HUES6 (cell line): ENCODE results near the gene TMCC2.
"Not testable (repeated sequence)": the region's sequence is repeated elsewhere in the genome, so short reads cannot be mapped to it uniquely, and the experiment has no call there.

Experiments
- H3K27ac ChIP-seq: 2 replicates; pipeline ENCODE4 v1.7.0; 2013; ENCODE audit warnings: low read depth, mild to moderate bottlenecking, low read length, inconsistent platforms
- H3K27me3 ChIP-seq: 2 replicates; pipeline ENCODE4 v1.6.1; 2013; ENCODE audit warnings: low read length; ENCODE audit not compliant: control insufficient read depth, insufficient read depth
- H3K36me3 ChIP-seq: 2 replicates; pipeline ENCODE4 v1.6.1; 2013; ENCODE audit warnings: low read length; ENCODE audit not compliant: control insufficient read depth, insufficient read depth
- H3K4me1 ChIP-seq: 2 replicates; pipeline ENCODE4 v1.6.1; 2013; ENCODE audit warnings: low read length; ENCODE audit not compliant: control insufficient read depth, insufficient read depth
- H3K4me3 ChIP-seq: 2 replicates; pipeline ENCODE4 v1.5.1; 2013; ENCODE audit warnings: low read depth, low read length
- H3K9ac ChIP-seq: one replicate; pipeline ENCODE4 v1.6.1; 2013; ENCODE audit warnings: mild to moderate bottlenecking, low read length
- H3K9me3 ChIP-seq: 2 replicates; pipeline ENCODE4 v1.6.1; 2013; ENCODE audit warnings: low read depth, low read length; ENCODE audit not compliant: control insufficient read depth, insufficient read depth

Gene TMCC2

DNA sequence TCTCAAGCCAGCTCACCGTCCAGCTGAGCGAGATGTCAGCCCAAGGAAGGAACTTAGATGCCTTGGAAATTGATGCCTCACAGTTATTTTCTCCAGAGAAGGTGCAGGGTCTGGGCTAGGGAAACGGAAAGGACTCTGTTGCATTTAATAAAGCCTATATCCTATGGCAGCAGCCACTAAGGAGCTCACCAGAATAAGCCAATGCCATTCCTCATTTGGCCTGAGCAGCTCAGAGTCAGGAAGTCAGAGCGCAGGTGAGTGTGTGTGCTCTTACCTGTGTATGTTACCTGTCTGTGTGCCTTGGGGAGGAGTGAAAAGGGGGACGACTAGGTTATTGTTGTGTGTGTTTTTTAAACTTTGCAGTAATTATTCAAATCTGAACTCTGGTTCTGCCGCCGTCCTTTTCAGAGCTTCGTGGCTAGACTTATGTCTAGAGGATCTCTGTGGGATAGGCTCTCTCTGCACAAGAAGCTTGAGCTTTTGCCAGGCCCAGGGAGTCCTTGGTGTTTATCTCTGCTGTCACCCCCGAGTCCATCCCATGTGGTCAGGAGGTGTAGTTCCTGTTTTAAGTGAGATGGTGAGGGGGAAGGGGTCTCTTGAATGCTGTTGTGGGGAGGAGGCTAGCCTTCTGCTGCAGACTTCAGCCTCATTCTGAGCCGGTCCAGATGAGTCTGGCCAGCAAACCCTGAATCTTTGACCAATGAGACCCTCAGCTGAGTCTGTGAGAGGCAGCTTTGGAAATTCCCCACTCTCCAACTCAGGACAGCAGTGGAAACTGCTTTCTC is 2.4 kb downstream of the TMCC2 start:
- no peak overlapping the region for H3K27ac ChIP-seq
- peaks cover 22% of the 10 kb centered on the region for H3K4me1 ChIP-seq
- H3K9ac ChIP-seq: no peak overlapping the region
- 0 out of 2 replicates have a peak overlapping the region, but pooled peaks have one; percentile 12 for H3K4me3 ChIP-seq
- H3K9me3 ChIP-seq: no peaks in the 10 kb centered on the region
- peaks cover 10% of the 10 kb centered on the region; the same call in 1 of the 2 replicates for H3K27me3 ChIP-seq
- no peaks in the 10 kb centered on the region for H3K36me3 ChIP-seq

DNA sequence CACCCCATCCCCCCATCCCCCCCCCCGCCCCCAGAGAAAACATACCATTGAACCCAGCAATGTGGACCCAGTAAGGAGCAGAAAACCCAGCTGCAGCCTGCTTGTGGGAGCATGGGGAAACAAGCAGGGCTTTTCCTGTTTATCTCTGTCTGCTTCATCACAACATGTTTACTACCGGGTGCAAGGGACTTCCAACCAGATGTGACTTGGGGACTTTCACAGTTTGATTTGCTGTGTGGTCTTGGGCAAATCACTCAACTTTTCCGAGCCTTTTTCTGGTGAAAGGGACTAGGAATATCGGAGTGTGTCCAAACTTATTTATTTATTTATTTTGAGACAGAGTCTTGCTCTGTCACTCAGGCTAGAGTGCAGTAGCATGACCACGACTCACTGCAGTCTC is 3.2 kb downstream of the TMCC2 start:
- Histone ChIP-seq H3K9ac (no peak overlapping the region), H3K4me1 (peaks cover 20% of the 10 kb centered on the region), H3K9me3 (no peaks in the 10 kb centered on the region), H3K27me3 (peaks cover 10% of the 10 kb centered on the region; the same call in 1 of the 2 replicates), H3K36me3 (no peaks in the 10 kb centered on the region), H3K27ac (no peak overlapping the region), H3K4me3 (no peak overlapping the region)

DNA sequence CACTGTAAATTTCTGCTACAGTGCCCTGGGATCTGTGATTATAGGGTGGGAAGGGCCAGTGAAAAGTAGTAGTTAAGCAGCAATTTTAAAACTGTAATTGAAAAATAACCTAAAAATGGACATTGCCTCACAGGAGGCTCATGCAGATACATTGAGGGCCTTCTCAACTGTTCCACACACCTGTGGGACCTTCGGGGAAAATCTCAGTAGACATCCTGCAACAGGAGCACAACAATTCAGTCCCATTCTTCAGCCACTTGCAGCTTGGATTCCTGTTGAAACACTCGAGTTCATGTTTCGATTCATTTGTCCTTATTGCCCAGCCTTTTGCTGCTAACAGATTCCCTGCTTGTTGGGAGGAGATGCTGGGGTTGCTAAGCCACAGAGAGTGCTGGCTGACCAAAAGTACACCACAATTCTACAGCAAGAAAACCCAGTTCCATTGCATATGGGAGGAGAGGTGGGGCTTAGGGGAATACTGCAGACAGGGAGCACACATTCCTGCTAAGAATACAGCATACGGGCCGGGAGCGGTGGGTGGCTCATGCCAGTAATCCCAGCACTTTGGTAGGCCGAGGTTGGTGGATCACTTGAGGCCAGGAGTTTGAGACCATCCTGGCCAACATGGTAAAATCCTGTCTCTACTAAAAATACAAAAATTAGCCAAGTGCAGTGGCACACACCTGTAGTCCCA is 4.5 kb downstream of the TMCC2 start:
- H3K27me3 ChIP-seq: peaks cover 10% of the 10 kb centered on the region; the same call in 1 of the 2 replicates
- no peaks in the 10 kb centered on the region for H3K9me3 ChIP-seq
- no peaks in the 10 kb centered on the region for H3K36me3 ChIP-seq
- no peak overlapping the region for H3K27ac ChIP-seq
- H3K9ac ChIP-seq: no peak overlapping the region
- H3K4me3 ChIP-seq: no peak overlapping the region
- peaks cover 7% of the 10 kb centered on the region for H3K4me1 ChIP-seq

DNA sequence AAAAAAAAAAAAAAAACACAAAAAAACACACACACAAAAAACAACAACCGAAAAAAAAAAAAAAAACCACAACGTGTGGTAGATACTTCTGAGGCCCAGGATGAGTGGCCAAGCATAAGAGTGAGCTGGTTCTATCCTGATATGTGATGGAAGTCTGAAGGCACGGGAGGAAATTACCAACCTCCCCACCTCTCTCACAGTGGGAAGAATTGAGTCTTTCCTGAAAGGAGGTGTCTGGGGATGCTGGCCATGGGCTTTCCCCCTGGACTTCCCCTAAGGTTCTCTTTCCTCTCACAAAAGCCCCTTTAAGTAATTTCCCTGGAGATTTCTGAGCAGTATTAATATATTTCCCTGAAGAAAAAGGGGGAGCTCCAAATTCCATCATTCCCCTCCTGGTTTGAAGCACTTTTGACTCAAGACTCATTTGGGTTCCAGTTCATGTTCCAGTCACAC is 5.2 kb downstream of the TMCC2 start:
- no peak overlapping the region for H3K27ac ChIP-seq
- H3K36me3 ChIP-seq: no peaks in the 10 kb centered on the region
- H3K9me3 ChIP-seq: no peaks in the 10 kb centered on the region
- peaks cover 10% of the 10 kb centered on the region; the same call in 1 of the 2 replicates for H3K27me3 ChIP-seq
- H3K4me3 ChIP-seq: no peak overlapping the region
- peaks cover 6% of the 10 kb centered on the region for H3K4me1 ChIP-seq
- H3K9ac ChIP-seq: no peak overlapping the region

DNA sequence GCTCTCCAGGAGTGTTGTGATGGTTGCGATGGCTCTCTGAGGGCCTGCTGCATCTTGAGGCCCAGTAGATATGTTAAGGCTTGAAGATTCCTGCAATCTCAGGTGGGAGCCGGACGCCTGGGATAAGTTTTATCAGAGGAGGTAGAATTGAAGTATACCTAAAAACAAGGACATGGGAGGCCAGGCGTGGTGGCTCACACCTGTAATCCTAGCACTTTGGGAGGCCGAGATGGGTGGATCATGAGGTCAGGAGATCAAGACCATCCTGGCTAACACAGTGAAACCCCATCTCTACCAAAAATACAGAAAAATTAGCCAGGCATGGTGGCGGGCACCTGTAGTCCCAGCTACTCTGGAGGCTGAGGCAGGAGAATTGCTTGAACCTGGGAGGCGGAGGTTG is 6.2 kb downstream of the TMCC2 start:
- H3K27ac ChIP-seq, H3K4me3 ChIP-seq, H3K27me3 ChIP-seq, H3K36me3 ChIP-seq, H3K4me1 ChIP-seq, H3K9ac ChIP-seq, H3K9me3 ChIP-seq: not testable (repeated sequence)

DNA sequence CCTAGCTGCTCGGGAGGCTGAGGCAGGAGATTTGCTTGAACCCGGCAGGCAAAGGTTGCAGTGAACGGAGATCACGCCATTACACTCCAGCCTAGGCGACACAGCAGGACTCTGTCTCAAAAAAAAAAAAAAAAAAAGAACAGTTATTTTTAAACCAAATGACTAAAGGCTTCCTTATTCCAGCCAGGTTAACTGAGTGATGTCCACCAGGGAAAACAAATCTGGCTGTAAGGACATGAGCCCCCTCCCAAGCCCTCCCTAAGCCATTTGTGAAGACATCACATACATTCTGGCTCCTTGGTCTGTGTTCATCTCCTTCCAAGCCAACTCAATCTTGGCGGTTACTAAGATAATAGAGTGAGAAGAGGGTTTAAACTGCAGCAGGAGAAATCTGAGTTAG is 8.2 kb downstream of the TMCC2 start:
- H3K4me3 ChIP-seq: no peak overlapping the region
- no peaks in the 10 kb centered on the region for H3K4me1 ChIP-seq
- no peaks in the 10 kb centered on the region for H3K36me3 ChIP-seq
- H3K27me3 ChIP-seq: no peaks in the 10 kb centered on the region
- H3K9me3 ChIP-seq: no peaks in the 10 kb centered on the region
- H3K9ac ChIP-seq: no peak overlapping the region
- H3K27ac ChIP-seq: no peak overlapping the region

DNA sequence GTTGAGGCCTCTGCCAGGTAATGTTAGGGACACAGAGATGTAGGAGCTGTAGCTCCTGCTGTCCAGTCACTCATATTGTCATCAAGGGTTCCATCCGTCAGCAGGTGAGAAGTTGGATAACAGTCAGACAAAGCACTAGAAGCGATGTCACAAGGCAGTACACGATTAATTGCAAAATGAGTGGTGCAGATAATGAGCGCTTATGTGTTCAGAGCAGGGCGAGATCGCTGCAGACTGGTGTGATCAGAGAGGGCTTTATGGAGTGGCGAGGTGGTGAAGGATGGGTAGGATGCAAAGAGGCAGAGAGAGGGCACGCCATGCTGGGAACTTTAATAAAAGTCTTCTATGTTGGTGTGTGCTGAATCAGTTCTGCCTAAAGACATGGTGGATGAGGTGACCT is 8.8 kb downstream of the TMCC2 start:
- Histone ChIP-seq H3K27me3 (no peaks in the 10 kb centered on the region), H3K4me3 (no peak overlapping the region), H3K4me1 (no peaks in the 10 kb centered on the region), H3K36me3 (no peaks in the 10 kb centered on the region), H3K27ac (no peak overlapping the region), H3K9ac (no peak overlapping the region), H3K9me3 (no peaks in the 10 kb centered on the region)

DNA sequence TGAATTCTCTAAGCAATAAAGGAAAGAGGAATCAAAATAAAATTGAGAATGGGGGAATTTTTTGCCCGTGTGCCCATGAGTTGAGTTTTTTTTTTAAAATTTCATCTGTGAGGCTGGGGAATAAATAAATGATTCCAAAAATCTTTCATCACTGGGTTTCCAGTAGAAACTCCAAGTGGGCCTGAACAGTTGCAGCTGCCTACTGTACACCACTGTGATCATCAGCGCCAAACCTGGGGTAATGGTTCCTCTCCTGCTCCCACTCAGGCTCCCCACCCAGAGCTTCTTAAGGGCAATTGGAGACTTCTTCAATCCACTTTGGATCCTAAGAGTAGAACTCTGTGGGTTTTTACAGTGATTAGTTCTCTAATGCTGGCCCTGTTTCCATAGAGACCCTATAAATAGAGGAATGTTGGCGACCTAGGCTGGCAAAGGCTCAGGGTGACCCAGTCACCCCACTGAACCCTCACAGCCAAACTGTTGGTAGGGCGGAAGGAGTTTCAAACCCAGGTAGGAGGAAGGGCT is 9.3 kb downstream of the TMCC2 start:
- Histone ChIP-seq H3K27me3 (no peaks in the 10 kb centered on the region), H3K36me3 (peaks cover 3% of the 10 kb centered on the region; the same call in 1 of the 2 replicates), H3K27ac (no peak overlapping the region), H3K9ac (no peak overlapping the region), H3K9me3 (no peaks in the 10 kb centered on the region), H3K4me1 (no peaks in the 10 kb centered on the region), H3K4me3 (no peak overlapping the region)

DNA sequence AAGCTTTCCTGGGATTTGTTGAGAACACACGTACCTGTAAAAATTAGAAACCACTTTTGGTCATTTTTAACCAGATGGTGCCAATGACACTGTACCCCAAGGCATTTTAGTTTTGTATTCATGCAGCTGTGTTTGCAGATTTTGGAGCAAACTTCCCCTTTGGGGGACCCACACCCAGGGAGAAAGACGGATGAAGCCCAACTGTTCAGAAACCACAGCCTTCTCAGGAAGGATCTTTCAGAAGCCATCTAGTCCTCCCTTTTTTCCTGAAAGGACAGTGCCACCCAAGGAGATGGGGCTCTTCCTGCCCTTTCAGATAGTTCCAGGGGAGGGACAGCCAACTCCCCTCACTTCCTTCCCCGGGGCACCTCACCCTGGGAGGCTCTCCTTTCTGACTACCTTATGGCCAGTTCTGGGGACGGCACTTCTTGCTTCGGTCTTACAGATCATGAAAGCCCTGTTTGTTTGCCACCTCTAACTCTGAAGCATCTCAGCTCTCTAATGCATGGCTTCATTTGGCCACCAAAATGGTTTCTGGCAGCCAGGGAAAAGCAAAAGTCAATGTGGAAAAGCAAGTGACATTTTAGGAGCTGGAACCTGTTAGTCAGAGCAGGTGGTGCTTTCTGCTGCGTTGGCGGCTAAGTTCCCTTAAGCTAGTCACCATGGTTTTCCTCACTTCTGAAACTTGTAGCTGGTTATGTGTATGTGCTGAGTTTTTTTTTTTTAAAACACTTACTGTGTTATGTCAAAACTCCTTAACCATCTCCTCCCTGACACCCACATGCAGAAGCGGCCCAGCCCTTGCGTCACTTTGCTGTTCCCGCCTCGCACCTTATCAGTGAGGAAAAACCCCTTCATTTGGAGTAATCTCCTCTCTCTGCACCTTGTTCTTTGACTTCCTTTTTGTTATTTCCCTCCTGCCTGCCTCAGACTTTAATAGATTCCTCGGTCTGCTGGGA is 10.1 kb downstream of the TMCC2 start:
- H3K9me3 ChIP-seq: no peaks in the 10 kb centered on the region
- H3K27ac ChIP-seq: no peak overlapping the region
- peaks cover 5% of the 10 kb centered on the region; the same call in 1 of the 2 replicates for H3K36me3 ChIP-seq
- no peak overlapping the region for H3K4me3 ChIP-seq
- H3K9ac ChIP-seq: no peak overlapping the region
- H3K27me3 ChIP-seq: no peaks in the 10 kb centered on the region
- no peaks in the 10 kb centered on the region for H3K4me1 ChIP-seq

DNA sequence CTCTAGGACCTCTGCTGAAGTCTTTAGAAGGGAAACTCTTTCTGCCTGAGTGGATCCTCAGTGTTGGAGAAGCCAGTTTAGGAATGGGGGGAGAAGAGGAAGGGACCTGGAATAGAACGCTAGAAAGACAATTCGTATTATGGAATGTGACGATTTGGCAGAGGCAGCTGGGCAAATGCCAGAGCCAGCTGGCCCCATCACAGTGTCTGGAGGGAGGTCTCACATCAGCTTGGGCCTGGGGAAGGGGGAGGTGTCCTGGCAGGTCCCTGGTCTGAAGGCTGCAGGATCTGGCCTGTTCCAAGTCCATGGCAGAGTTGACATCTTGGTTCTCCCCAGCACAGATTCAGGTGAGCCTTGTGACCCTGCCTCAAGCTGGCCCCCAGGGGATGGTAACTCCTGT is 11.3 kb downstream of the TMCC2 start:
- Histone ChIP-seq H3K4me1 (no peaks in the 10 kb centered on the region), H3K36me3 (peaks cover 5% of the 10 kb centered on the region; the same call in 1 of the 2 replicates), H3K4me3 (no peak overlapping the region), H3K9ac (no peak overlapping the region), H3K27ac (no peak overlapping the region), H3K9me3 (no peaks in the 10 kb centered on the region), H3K27me3 (no peaks in the 10 kb centered on the region)
